Measurements from ENCODE around the gene ARID3A.
"Not testable (repeated sequence)": the region's sequence is repeated elsewhere in the genome, so short reads cannot be mapped to it uniquely, and the experiment has no call there.

ARID3A gene

GRCh38 chr19:925526-926322 is at the start of gene ARID3A:
Gene ARID3A (plus strand): TSS chr19:926035. CDS start chr19:929529, 3,494 bp downstream.
- TF ChIP-seq POLR2A (IDR thresholded peaks at IDR 0.05; ENCODE audit: low read length), result peak; percentile 43
- TF ChIP-seq GATA1 (IDR thresholded peaks at IDR 0.05; ENCODE audit: low read depth, low read length), result no peak
- peak; percentile 88 to 91 for DNase-seq

GRCh38 chr19:876089-876488 is 49.7 kb upstream of the ARID3A start:
- no peak for DNase-seq
- no peak for TF ChIP-seq POLR2A (IDR thresholded peaks at IDR 0.05; ENCODE audit: low read length)
- TF ChIP-seq GATA1 (IDR thresholded peaks at IDR 0.05; ENCODE audit: low read depth, low read length), result no peak

- DNase-seq, result no peak
- TF ChIP-seq GATA1 (IDR thresholded peaks at IDR 0.05; ENCODE audit: low read depth, low read length), result no peak
- no peak for TF ChIP-seq POLR2A (IDR thresholded peaks at IDR 0.05; ENCODE audit: low read length)
Measured at GRCh38 chr19:876780-877314, 49.0 kb upstream of the ARID3A start.

- not testable (repeated sequence) for DNase-seq
Measured at GRCh38 chr19:877992-878660, 47.7 kb upstream of the ARID3A start.

GRCh38 chr19:878751-879561 is 46.9 kb upstream of the ARID3A start:
- DNase-seq, result not testable (repeated sequence)

GRCh38 chr19:879711-880438 is 46.0 kb upstream of the ARID3A start:
- TF ChIP-seq POLR2A (IDR thresholded peaks at IDR 0.05; ENCODE audit: low read length) (no peak), GATA1 (IDR thresholded peaks at IDR 0.05; ENCODE audit: low read depth, low read length) (no peak)

GRCh38 chr19:881385-882071 is 44.3 kb upstream of the ARID3A start:
- TF ChIP-seq POLR2A (IDR thresholded peaks at IDR 0.05; ENCODE audit: low read length) (no peak), GATA1 (IDR thresholded peaks at IDR 0.05; ENCODE audit: low read depth, low read length) (no peak)
- no peak for DNase-seq

More at GRCh38 chr19:879711-880438, 46.0 kb upstream of the ARID3A start:
- DNase-seq, result no peak

- TF ChIP-seq GATA1 (IDR thresholded peaks at IDR 0.05; ENCODE audit: low read depth, low read length), result no peak
- TF ChIP-seq POLR2A (IDR thresholded peaks at IDR 0.05; ENCODE audit: low read length), result no peak
- no peak for DNase-seq
Measured at GRCh38 chr19:882871-883497, 42.9 kb upstream of the ARID3A start.

- TF ChIP-seq GATA1 (IDR thresholded peaks at IDR 0.05; ENCODE audit: low read depth, low read length), result no peak
- DNase-seq, result peak in 1 of 2 experiments; percentile 38
Measured at GRCh38 chr19:883661-884211, 42.1 kb upstream of the ARID3A start.

- TF ChIP-seq POLR2A (IDR thresholded peaks at IDR 0.05; ENCODE audit: low read length), result no peak
- TF ChIP-seq GATA1 (IDR thresholded peaks at IDR 0.05; ENCODE audit: low read depth, low read length), result no peak
- no peak for DNase-seq
Measured at GRCh38 chr19:884420-885211, 41.2 kb upstream of the ARID3A start.

GRCh38 chr19:885536-886224 is 40.2 kb upstream of the ARID3A start:
- no peak for TF ChIP-seq GATA1 (IDR thresholded peaks at IDR 0.05; ENCODE audit: low read depth, low read length)
- TF ChIP-seq POLR2A (IDR thresholded peaks at IDR 0.05; ENCODE audit: low read length), result no peak
- DNase-seq, result no peak

Measured in erythroblast (primary cell).